Ammon's horn (tissue), 1 donor: ENCODE results near the gene RASA4B.

Experiments used
- DNase-seq: peaks from one replicate; pipeline ENCODE4 v3.0.0-alpha.2; 2016; ENCODE audit warnings: low spot score

RASA4B gene

GRCh38 chr7:102453319-102453718 is 64.3 kb downstream of the RASA4B start:
- DNase-seq: no peak

GRCh38 chr7:102452451-102452850 is 65.1 kb downstream of the RASA4B start:
- no peak for DNase-seq

- no peak for DNase-seq
Measured at GRCh38 chr7:102451371-102452054, 66.1 kb downstream of the RASA4B start.

GRCh38 chr7:102450242-102450641 is 67.3 kb downstream of the RASA4B start:
- no peak for DNase-seq

GRCh38 chr7:102449136-102449535 is 68.4 kb downstream of the RASA4B start:
- DNase-seq: no peak

GRCh38 chr7:102447311-102447710 is 70.3 kb downstream of the RASA4B start:
- DNase-seq: no peak

GRCh38 chr7:102446387-102447156 is 71.0 kb downstream of the RASA4B start:
- DNase-seq: no peak

GRCh38 chr7:102445674-102446071 is 71.9 kb downstream of the RASA4B start:
- DNase-seq: no peak

GRCh38 chr7:102444961-102445673 is 72.5 kb downstream of the RASA4B start:
- DNase-seq: no peak

- no peak for DNase-seq
Measured at GRCh38 chr7:102439963-102440795, 77.4 kb downstream of the RASA4B start.

GRCh38 chr7:102436118-102436517 is 81.5 kb downstream of the RASA4B start:
- no peak for DNase-seq

- no peak for DNase-seq
Measured at GRCh38 chr7:102434039-102434486, 83.5 kb downstream of the RASA4B start.

- peak; percentile 82 for DNase-seq
Measured at GRCh38 chr7:102433219-102434038, 84.1 kb downstream of the RASA4B start, which contains the start of gene ORAI2. TSS of gene ORAI2 (plus strand) at chr7:102433575. CDS start at chr7:102438957, 5,382 bp downstream.
